Panc1 (cell line): ENCODE measurements around the gene IWS1.

ENCODE experiments used
- POLR2AphosphoS5 ChIP-seq: IDR thresholded peaks from 2 replicates; pipeline ENCODE4 v1.6.1; 2012; ENCODE audit warnings: mild to moderate bottlenecking, low read depth, low read length, moderate library complexity
- SIN3A ChIP-seq: IDR thresholded peaks from 2 replicates; pipeline ENCODE4 v1.6.1; 2012; ENCODE audit warnings: low read depth, mild to moderate bottlenecking, low read length, moderate library complexity, borderline replicate concordance; ENCODE audit not compliant: insufficient read depth
- TCF7L2 ChIP-seq: IDR thresholded peaks from 2 replicates; pipeline ENCODE4 v1.6.1; 2011; ENCODE audit warnings: mild to moderate bottlenecking, low read depth, low read length, inconsistent platforms
- TF ChIP-seq, protein P1 (sequence below): fragments of 450-650 bp; IDR thresholded peaks from 2 replicates; pipeline ENCODE4 v1.5.1; 2017; ENCODE audit warnings: mild to moderate bottlenecking
- TF ChIP-seq, protein P2 (sequence below), 2 experiments: IDR thresholded peaks; 2 replicates each; pipeline ENCODE4 v1.6.1; 2011 to 2012; ENCODE audit warnings: low read depth in 2 of 2, control low read depth in 1 of 2, low read length in 1 of 2, mild to moderate bottlenecking in 1 of 2, moderate library complexity in 1 of 2; ENCODE audit not compliant: insufficient read depth in 1 of 2

DNA sequence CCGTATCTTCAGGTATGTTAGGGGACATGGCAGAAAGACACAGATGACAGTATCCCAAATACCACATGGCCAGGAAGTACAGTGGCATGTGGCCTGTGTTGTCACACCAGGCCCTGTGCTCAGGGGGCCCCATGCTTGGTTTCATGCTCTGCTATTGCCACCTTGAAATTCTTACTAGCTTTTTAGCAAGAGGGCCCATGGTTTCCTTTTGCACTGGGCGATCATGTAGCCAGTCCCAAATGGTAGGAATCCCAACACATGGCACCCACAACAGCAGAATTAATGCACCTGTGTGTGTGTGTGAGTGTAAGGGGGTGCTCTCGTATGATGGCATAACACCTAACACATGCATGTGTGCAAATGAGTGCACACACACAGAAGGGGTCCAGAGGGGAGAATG lies 48.4 kb upstream of the IWS1 start:
- TF ChIP-seq, protein P1, sequence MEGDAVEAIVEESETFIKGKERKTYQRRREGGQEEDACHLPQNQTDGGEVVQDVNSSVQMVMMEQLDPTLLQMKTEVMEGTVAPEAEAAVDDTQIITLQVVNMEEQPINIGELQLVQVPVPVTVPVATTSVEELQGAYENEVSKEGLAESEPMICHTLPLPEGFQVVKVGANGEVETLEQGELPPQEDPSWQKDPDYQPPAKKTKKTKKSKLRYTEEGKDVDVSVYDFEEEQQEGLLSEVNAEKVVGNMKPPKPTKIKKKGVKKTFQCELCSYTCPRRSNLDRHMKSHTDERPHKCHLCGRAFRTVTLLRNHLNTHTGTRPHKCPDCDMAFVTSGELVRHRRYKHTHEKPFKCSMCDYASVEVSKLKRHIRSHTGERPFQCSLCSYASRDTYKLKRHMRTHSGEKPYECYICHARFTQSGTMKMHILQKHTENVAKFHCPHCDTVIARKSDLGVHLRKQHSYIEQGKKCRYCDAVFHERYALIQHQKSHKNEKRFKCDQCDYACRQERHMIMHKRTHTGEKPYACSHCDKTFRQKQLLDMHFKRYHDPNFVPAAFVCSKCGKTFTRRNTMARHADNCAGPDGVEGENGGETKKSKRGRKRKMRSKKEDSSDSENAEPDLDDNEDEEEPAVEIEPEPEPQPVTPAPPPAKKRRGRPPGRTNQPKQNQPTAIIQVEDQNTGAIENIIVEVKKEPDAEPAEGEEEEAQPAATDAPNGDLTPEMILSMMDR, result no peak
- no peak for TF ChIP-seq TCF7L2
- no peak for TF ChIP-seq SIN3A
- TF ChIP-seq POLR2AphosphoS5, result no peak
- TF ChIP-seq, protein P2, sequence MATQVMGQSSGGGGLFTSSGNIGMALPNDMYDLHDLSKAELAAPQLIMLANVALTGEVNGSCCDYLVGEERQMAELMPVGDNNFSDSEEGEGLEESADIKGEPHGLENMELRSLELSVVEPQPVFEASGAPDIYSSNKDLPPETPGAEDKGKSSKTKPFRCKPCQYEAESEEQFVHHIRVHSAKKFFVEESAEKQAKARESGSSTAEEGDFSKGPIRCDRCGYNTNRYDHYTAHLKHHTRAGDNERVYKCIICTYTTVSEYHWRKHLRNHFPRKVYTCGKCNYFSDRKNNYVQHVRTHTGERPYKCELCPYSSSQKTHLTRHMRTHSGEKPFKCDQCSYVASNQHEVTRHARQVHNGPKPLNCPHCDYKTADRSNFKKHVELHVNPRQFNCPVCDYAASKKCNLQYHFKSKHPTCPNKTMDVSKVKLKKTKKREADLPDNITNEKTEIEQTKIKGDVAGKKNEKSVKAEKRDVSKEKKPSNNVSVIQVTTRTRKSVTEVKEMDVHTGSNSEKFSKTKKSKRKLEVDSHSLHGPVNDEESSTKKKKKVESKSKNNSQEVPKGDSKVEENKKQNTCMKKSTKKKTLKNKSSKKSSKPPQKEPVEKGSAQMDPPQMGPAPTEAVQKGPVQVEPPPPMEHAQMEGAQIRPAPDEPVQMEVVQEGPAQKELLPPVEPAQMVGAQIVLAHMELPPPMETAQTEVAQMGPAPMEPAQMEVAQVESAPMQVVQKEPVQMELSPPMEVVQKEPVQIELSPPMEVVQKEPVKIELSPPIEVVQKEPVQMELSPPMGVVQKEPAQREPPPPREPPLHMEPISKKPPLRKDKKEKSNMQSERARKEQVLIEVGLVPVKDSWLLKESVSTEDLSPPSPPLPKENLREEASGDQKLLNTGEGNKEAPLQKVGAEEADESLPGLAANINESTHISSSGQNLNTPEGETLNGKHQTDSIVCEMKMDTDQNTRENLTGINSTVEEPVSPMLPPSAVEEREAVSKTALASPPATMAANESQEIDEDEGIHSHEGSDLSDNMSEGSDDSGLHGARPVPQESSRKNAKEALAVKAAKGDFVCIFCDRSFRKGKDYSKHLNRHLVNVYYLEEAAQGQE (IDR thresholded peaks at IDR 0.05; ENCODE audit: insufficient read depth in 1 of 2, low read depth in 2 of 2, low read length in 1 of 2), result no peak
